Peyer's patch (tissue), 4 donors: ENCODE measurements around the gene MCF2. TPM values are rescaled to one million over a fixed set of nuclear protein-coding genes. Genes with fewer than 3 reads are reported as not detected.

Experiments used
- DNase-seq, 3 donors: peaks; one replicate each; pipeline ENCODE4 v3.0.0-alpha.2; 2017 to 2019
- H3K27ac ChIP-seq, 4 donors: fragments of 200-600 bp; sonication (generic); one replicate each; pipeline ENCODE4 v1.5.1; 2016 to 2019
- H3K27me3 ChIP-seq, 2 donors: fragments of 200-600 bp; sonication (generic); one replicate each; pipeline ENCODE4 v1.5.1; 2019
- H3K36me3 ChIP-seq, 3 donors: fragments of 200-600 bp; sonication (generic); one replicate each; pipeline ENCODE4 v1.5.1; 2016 to 2019
- H3K4me1 ChIP-seq, 4 donors: fragments of 200-600 bp; sonication (generic); one replicate each; pipeline ENCODE4 v1.5.1; 2016 to 2019
- H3K4me3 ChIP-seq, 4 donors: fragments of 200-600 bp; sonication (generic); 1 replicate in 3 of 4; 2 replicates in 1 of 4; pipeline ENCODE4 v1.5.1; 2016 to 2019; ENCODE audit warnings: mild to moderate bottlenecking in 1 of 4
- H3K9me3 ChIP-seq, 4 donors: fragments of 200-600 bp; sonication (generic); one replicate each; pipeline ENCODE4 v1.5.1; 2016 to 2019; ENCODE audit warnings: mild to moderate bottlenecking in 1 of 4
- CTCF ChIP-seq, 6 experiments: fragments of 450-650 bp in 4 of 6; fragments of 200-600 bp in 2 of 6; sonication (generic) in 1 of 6; IDR thresholded peaks; one replicate each; pipeline ENCODE4 v1.5.1; 2017 to 2019; ENCODE audit warnings: antibody characterized with exemption in 6 of 6, mild to moderate bottlenecking in 3 of 6, moderate library complexity in 1 of 6
- POLR2A ChIP-seq, 2 donors: fragments of 450-650 bp; IDR thresholded peaks; one replicate each; pipeline ENCODE4 v1.5.1; 2017; ENCODE audit warnings: antibody characterized with exemption in 2 of 2, mild to moderate bottlenecking in 2 of 2, moderate library complexity in 2 of 2
- total RNA-seq, 4 donors: library from RNA; depleted of rRNA; stranded (reverse); fragments of >200 nt; gene quantifications; one replicate each; pipeline ENCODE4 v1.1.0, GENCODE V29; 2016

MCF2 gene
- total RNA-seq, 4 donors from 2014 or later = 2.5 TPM; not detected in 3

DNA sequence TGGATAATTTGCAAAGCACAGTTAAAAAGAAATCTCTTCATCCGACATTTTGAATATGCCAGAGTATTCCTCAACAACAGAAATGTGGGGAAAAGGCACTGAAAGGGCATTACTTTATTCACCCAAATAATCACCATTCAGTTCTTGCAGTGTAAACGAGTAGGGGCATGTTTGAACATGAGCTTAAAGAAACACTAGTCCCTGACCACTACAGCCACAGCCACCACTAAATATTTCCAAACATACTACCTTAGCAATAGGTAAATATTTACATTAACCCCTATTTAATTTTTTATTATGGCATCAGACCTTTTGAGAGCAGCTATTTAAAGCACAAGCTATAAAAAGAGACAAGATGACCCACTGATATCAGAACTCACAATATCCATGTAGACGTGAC, 27.6 kb downstream of the MCF2 start:
- H3K9me3 ChIP-seq = no peaks in the 10 kb centered on the region
- H3K4me1 ChIP-seq = no peaks in the 10 kb centered on the region
- no peaks in the 10 kb centered on the region for H3K27me3 ChIP-seq
- H3K36me3 ChIP-seq = no peaks in the 10 kb centered on the region
- TF ChIP-seq POLR2A (IDR thresholded peaks at IDR 0.05) = no peak
- TF ChIP-seq CTCF (IDR thresholded peaks at IDR 0.05) = no peak
- no peak overlapping the region for H3K4me3 ChIP-seq
- DNase-seq = no peak
- H3K27ac ChIP-seq = no peak overlapping the region

DNA sequence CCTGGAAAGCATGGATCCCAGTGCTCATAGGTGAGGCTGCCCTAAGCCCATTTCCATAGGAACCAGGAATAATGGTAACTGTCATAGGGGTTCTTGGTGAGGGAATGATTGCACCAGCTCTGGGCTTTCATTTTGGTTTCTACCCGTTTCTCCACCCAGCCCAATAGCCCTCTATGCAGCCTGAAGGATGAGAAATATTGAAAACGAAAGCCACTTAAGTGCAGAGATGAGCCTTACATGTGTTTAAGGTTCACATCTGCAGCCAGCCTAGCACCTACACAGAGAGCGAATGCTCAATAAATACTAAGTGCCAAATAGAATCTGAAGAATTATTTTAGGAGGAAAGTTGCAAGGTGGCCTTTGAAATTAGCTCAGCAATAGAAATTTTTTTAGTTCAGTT, 60.4 kb downstream of the MCF2 start:
- Histone ChIP-seq H3K27me3 (no peaks in the 10 kb centered on the region), H3K4me3 (no peak overlapping the region), H3K36me3 (no peaks in the 10 kb centered on the region), H3K27ac (no peak overlapping the region), H3K4me1 (no peaks in the 10 kb centered on the region), H3K9me3 (no peaks in the 10 kb centered on the region)
- TF ChIP-seq CTCF (IDR thresholded peaks at IDR 0.05) = no peak
- TF ChIP-seq POLR2A (IDR thresholded peaks at IDR 0.05) = no peak
- DNase-seq = no peak

GRCh38 chrX:139642241-139642927, 65.6 kb downstream of the MCF2 start:
- Histone ChIP-seq H3K36me3 (no peaks in the 10 kb centered on the region), H3K4me1 (no peaks in the 10 kb centered on the region), H3K9me3 (no peaks in the 10 kb centered on the region), H3K4me3 (no peak overlapping the region), H3K27me3 (no peaks in the 10 kb centered on the region), H3K27ac (no peak overlapping the region)
- no peak for TF ChIP-seq CTCF (IDR thresholded peaks at IDR 0.05)
- no peak for DNase-seq

DNA sequence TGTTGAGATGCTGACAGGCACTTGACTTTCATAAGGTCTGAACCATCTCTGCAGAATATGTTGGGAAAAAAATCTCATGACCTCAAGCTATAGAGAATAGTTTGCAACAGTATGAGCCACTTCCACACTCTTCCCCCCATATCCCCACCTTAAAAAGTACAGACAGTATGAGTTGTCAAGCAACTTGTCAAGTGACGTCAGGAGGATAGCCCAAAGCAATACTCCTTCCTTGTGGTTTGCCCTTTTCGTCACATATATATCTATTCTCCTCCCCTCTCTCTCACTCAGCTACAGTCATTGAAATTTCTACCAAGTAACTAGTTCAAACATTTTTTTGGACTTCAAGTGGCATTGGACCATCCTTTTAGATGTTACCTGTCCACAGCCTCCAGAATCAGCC, 67.7 kb downstream of the MCF2 start:
- Histone ChIP-seq H3K4me3 (no peak overlapping the region), H3K36me3 (no peaks in the 10 kb centered on the region), H3K9me3 (no peaks in the 10 kb centered on the region), H3K27ac (no peak overlapping the region), H3K4me1 (no peaks in the 10 kb centered on the region), H3K27me3 (no peaks in the 10 kb centered on the region)
- DNase-seq = no peak
- no peak for TF ChIP-seq CTCF (IDR thresholded peaks at IDR 0.05)
- TF ChIP-seq POLR2A (IDR thresholded peaks at IDR 0.05) = no peak

GRCh38 chrX:139639253-139639652, 68.7 kb downstream of the MCF2 start:
- Histone ChIP-seq H3K4me1 (no peaks in the 10 kb centered on the region), H3K27ac (no peak overlapping the region), H3K9me3 (no peaks in the 10 kb centered on the region), H3K4me3 (no peak overlapping the region), H3K27me3 (no peaks in the 10 kb centered on the region), H3K36me3 (no peaks in the 10 kb centered on the region)
- no peak for TF ChIP-seq POLR2A (IDR thresholded peaks at IDR 0.05)
- TF ChIP-seq CTCF (IDR thresholded peaks at IDR 0.05) = no peak
- DNase-seq = no peak

GRCh38 chrX:139600105-139600504, 107.9 kb downstream of the MCF2 start:
- Histone ChIP-seq H3K4me1 (no peaks in the 10 kb centered on the region), H3K4me3 (no peak overlapping the region), H3K9me3 (no peaks in the 10 kb centered on the region), H3K36me3 (no peaks in the 10 kb centered on the region), H3K27me3 (no peaks in the 10 kb centered on the region), H3K27ac (no peak overlapping the region)
- no peak for DNase-seq
- TF ChIP-seq POLR2A (IDR thresholded peaks at IDR 0.05) (no peak), CTCF (IDR thresholded peaks at IDR 0.05) (no peak)
